Heart left ventricle (tissue), 13 donors: ENCODE measurements around the gene RTN3.

ENCODE experiments used
- POLR2A ChIP-seq, 2 donors: fragments of 450-650 bp; IDR thresholded peaks; one replicate each; pipeline ENCODE4 v1.6.1; 2017; ENCODE audit warnings: antibody characterized with exemption in 2 of 2, mild to moderate bottlenecking in 2 of 2, moderate library complexity in 2 of 2
- TF ChIP-seq, protein P1 (sequence below), 12 donors: fragments of 200-600 bp; sonication (generic) in 4 of 12; IDR thresholded peaks; one replicate each; pipeline versions ENCODE4 v1.5.0 to v1.8.0; 2018 to 2022; ENCODE audit warnings: antibody characterized with exemption in 12 of 12, mild to moderate bottlenecking in 5 of 12
- donor health status: ischemic (EF 13 %, LVEDD 7.1; RV severe dilation, severe dysfunction).
- donor health status: DM: no; HTN: yes; CAD: no.
- donor health status: DM: no; HTN: no; CAD: no.
- donor health status: ischemic (EF 25% LVEDD 6.9; RV normal size, moderate dysfunction).
- donor health status: ischemic (EF 25% LVEDD 5.7; RV mildly dilated, moderate dysfunction).
- donor health status: ischemic (EF 35%, LVEDD 5.7; RV mildly dilated, moderate dysfunction).
- donor health status: nonischemic (EF 11% LVEDD 7.7; RV severe dilation, severe dysfunction).
- donor health status: DM: yes; HTN: yes; CAD: no.
- donor health status: PGD.
- donor health status: ischemic (EF 29% LVEDD 5.4; RV normal size, mild dysfunction).
- donor health status: nonischemic (EF 23%, LVEDD 6.1; RV moderate dilation, normal function).

DNA sequence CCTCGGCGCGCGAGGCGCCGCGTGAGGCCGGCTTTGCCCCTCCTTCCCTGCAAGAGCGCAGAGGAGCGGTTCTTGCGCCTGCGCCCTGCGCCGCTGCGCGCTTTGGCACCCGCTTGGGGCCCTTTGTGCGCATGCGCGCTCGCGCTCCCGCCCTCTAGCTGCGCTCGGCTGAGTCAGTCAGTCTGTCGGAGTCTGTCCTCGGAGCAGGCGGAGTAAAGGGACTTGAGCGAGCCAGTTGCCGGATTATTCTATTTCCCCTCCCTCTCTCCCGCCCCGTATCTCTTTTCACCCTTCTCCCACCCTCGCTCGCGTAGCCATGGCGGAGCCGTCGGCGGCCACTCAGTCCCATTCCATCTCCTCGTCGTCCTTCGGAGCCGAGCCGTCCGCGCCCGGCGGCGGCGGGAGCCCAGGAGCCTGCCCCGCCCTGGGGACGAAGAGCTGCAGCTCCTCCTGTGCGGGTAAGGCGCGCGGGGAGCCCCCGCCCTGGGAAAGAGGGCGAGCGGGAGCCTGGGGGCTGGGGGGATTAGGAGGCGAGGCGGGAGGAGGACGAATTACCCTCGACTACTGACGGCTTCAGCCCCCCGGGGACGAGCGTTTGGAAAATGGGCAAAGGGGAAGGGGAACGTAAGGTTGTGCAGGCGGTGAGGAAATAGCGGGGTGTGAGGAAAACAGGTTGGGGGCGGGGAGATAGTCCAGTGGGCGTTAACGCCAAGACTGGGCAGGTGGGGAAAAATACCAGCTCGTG lies at the start of gene RTN3:
- TF ChIP-seq, protein P1, sequence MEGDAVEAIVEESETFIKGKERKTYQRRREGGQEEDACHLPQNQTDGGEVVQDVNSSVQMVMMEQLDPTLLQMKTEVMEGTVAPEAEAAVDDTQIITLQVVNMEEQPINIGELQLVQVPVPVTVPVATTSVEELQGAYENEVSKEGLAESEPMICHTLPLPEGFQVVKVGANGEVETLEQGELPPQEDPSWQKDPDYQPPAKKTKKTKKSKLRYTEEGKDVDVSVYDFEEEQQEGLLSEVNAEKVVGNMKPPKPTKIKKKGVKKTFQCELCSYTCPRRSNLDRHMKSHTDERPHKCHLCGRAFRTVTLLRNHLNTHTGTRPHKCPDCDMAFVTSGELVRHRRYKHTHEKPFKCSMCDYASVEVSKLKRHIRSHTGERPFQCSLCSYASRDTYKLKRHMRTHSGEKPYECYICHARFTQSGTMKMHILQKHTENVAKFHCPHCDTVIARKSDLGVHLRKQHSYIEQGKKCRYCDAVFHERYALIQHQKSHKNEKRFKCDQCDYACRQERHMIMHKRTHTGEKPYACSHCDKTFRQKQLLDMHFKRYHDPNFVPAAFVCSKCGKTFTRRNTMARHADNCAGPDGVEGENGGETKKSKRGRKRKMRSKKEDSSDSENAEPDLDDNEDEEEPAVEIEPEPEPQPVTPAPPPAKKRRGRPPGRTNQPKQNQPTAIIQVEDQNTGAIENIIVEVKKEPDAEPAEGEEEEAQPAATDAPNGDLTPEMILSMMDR (IDR thresholded peaks at IDR 0.05): peak in 7 of 12 donors; percentile 2 to 76 (median 45)
- TF ChIP-seq POLR2A (IDR thresholded peaks at IDR 0.05): peak in 1 of 2 donors; percentile 97
